ENCODE measurements around the gene SAMD9.
"Not testable (repeated sequence)": the region's sequence is repeated elsewhere in the genome, so short reads cannot be mapped to it uniquely, and the experiment has no call there.

Gene SAMD9

DNA sequence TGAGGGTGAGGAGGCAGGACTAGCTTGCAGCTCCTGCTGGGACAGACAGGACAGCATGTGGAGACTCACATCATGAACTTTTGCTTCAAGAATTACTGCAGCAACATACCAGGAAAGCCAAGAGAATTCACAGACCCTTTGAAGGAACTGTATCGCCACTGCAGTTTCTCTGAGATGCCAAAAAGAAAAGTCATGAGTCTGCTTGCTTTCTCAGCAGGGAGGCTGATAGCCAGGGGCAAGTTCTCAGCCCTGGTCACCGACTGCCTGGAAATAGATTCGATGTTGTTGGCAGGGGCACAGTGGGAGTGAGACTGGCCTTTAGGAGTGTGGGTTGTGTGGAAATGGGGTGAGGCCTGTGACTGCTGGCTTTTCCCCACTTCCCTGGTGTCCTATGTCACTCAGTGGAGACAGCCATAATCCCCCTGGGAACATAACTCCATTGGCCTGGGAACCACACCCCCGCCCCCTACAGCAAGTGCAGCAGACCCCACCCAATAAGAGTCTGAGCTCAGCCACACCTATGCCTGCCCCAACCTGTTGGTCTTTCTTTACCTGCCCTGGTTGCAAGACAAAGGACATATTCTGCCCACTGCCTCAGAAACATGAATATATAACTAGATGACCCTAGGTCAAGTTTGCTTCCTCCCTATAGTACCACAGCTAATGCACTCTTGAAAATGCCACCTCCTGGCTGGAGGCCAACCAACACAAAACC, 1.6 kb upstream of the SAMD9 start:
- TF ChIP-seq, protein P1, sequence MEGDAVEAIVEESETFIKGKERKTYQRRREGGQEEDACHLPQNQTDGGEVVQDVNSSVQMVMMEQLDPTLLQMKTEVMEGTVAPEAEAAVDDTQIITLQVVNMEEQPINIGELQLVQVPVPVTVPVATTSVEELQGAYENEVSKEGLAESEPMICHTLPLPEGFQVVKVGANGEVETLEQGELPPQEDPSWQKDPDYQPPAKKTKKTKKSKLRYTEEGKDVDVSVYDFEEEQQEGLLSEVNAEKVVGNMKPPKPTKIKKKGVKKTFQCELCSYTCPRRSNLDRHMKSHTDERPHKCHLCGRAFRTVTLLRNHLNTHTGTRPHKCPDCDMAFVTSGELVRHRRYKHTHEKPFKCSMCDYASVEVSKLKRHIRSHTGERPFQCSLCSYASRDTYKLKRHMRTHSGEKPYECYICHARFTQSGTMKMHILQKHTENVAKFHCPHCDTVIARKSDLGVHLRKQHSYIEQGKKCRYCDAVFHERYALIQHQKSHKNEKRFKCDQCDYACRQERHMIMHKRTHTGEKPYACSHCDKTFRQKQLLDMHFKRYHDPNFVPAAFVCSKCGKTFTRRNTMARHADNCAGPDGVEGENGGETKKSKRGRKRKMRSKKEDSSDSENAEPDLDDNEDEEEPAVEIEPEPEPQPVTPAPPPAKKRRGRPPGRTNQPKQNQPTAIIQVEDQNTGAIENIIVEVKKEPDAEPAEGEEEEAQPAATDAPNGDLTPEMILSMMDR (IDR thresholded peaks at IDR 0.05; ENCODE audit: borderline replicate concordance, insufficient read depth, low read depth, low read length) = no peak

DNA sequence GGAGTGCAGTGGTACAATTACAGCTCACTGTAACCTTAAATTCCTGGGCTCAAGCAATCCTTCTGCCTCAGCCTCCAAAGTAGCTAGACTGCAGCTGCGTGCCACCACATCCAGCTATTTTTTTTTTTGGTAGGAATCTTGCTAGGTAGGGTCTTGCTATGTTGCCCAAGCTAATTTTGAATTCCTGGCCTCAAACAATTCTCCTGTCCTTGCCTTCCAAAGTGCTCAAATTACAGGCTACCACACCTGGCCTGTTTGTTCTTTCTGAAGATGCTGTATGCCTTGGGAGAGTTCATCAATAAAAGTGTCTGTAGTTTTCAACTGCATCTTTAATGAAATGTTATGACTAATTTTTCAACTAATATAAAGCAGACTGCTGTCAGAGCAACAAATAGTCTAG, 452 bp downstream of the SAMD9 start:
- peak overlapping the region; percentile 49 for H3K4me3 ChIP-seq (ENCODE audit: low read depth, low read length)
- TF ChIP-seq, protein P1 (IDR thresholded peaks at IDR 0.05; ENCODE audit: borderline replicate concordance, insufficient read depth, low read depth, low read length) = no peak

More for the DNA sequence above, 1.6 kb upstream of the SAMD9 start:
- no peak overlapping the region for H3K4me3 ChIP-seq (ENCODE audit: low read depth, low read length)

DNA sequence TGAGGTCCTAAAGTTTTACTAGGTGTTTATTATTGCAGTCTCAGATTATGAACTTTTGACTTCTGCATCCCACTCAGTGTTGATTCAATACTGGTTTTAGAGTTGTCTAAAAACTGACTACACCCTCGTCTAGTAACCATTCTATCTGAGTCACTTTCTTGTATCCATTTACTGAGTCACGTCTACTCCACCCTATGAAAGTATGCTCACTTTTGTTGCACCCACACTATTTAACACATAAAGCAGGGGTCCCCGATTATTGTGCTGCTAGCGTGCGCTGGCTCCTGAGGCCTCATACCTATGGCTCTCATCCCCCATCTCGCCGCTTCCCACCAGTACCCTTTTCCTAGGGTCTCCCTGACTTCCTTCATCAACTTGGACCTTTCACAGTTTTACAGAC, 2.0 kb downstream of the SAMD9 start:
- no peak overlapping the region for H3K4me3 ChIP-seq (ENCODE audit: low read depth, low read length)
- TF ChIP-seq, protein P1 (IDR thresholded peaks at IDR 0.05; ENCODE audit: borderline replicate concordance, insufficient read depth, low read depth, low read length) = no peak

DNA sequence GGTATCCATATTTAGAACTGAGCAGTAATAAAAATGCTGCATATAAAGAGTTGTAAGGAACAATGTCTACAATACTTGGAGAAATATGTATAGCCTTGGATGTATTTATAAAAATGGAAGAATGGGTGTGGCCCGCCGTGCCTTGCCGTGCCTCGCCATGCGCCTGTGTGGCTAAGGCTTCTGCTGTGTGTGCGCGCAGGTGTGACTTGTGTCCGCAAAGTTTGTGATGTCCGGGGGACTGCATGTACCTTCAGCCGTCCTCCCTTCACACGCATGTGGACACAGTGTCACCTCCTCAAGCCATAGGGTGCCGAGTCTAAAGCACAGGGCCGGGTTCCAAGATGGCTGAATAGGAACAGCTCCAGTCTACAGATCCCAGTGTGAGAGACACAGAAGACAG, 9.8 kb downstream of the SAMD9 start:
- no peak overlapping the region for H3K4me3 ChIP-seq (ENCODE audit: low read depth, low read length)
- TF ChIP-seq, protein P1 (IDR thresholded peaks at IDR 0.05; ENCODE audit: borderline replicate concordance, insufficient read depth, low read depth, low read length) = no peak

DNA sequence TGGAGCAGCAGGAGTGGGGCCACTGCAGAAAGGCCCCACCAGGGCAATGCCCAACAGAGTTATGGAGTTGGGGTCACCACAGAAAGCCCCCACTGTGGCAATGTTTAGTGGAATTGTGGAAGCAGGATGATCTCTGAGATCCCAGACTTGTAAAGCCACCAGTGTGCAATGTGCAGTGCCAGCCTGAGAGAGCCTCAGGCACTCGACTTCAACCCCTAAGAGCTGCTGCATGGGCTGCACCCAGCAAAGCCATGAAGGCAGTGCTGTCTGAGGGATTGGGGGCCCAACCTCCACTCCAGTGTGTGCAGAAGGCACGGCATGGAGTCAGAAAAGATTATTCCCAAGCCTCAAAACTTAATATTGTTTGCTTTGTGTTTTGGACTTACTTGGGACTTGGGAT, 20.4 kb downstream of the SAMD9 start:
- H3K4me3 ChIP-seq (ENCODE audit: low read depth, low read length) = no peak overlapping the region
- TF ChIP-seq, protein P1 (IDR thresholded peaks at IDR 0.05; ENCODE audit: borderline replicate concordance, insufficient read depth, low read depth, low read length) = no peak

DNA sequence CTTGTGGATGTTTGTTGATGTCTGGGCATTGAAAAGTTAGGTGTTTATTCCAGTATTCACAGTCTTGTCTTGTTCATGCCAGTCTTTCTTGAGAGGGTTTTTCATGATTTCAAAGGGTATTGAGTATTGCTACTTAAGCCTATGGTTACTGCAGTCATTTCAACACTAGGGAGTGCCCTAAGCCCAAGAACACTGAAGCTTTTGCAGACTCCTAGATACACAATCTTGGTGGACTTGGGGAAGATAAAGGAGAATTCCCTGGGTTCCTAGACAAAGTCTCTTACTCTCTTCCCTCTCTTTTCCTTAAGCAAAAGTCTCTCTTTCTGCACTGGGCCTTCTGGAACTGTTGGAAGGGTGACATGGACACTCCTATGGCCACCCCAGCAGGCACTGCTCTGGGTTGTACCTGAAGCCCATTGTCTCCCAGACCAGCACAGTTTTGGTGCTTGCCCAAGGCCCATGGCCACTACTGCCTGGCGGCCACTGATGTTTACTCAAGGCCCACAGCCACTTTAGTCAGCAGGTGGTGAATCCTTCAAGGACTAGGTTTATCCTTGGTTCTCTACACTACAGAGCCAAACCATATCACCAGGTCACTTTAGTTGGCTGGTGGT, 24.9 kb downstream of the SAMD9 start:
- H3K4me3 ChIP-seq (ENCODE audit: low read depth, low read length) = no peak overlapping the region
- TF ChIP-seq, protein P1 (IDR thresholded peaks at IDR 0.05; ENCODE audit: borderline replicate concordance, insufficient read depth, low read depth, low read length) = peak; percentile 56; the same call in 1 of the 2 replicates

DNA sequence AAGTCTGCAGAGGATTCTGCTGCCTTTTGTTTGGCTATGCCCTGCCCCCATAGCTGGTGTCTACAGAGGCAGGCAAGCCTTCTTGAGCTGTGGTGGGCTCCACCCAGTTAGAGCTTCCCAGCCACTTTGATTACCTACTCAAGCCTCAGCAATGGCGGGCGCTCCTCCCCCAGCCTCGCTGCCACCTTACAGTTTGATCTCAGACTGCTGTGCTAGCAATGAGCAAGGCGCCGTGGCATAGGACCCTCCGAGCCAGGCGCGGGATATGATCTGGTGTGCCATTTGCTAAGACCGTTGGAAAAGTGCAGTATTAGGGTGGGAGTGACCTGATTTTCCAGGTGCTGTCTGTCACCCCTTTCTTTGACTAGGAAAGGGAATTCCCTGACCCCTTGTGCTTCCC, 44.4 kb downstream of the SAMD9 start:
- not testable (repeated sequence) for H3K4me3 ChIP-seq (ENCODE audit: low read depth, low read length)
